ENCODE results near the gene SPINK9.
"Not testable (repeated sequence)": the region's sequence is repeated elsewhere in the genome, so short reads cannot be mapped to it uniquely, and the experiment has no call there.

SPINK9 gene, protein sequence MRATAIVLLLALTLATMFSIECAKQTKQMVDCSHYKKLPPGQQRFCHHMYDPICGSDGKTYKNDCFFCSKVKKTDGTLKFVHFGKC

GRCh38 chr5:148335259-148335658 lies at the start of gene SPINK9:
TSS of gene SPINK9 (plus strand) at chr5:148335559. CDS start at chr5:148335614, 55 bp downstream.
- no peak for DNase-seq

- DNase-seq = no peak
Measured at GRCh38 chr5:148290271-148291195, 44.8 kb upstream of the SPINK9 start.

DNA sequence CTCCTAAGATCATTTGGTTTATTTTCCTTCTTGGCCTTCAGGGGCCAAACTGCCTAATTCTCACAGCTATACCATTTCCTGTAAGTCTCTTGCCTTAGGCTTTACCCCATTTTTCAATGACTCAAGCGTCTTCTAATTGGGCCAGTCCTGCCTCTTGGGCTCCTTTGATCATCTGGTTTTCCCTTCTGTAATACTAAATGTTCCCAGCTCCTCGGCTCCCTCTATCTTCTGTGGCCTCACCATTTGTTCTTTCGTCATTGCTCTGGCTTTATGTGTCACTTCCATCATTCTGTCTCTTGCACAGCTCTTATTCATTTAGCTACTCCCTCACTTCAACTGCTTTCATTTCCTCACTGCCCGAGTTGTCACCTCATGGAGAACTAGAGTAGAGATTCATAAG lies 37.6 kb upstream of the SPINK9 start:
- DNase-seq = no peak

DNA sequence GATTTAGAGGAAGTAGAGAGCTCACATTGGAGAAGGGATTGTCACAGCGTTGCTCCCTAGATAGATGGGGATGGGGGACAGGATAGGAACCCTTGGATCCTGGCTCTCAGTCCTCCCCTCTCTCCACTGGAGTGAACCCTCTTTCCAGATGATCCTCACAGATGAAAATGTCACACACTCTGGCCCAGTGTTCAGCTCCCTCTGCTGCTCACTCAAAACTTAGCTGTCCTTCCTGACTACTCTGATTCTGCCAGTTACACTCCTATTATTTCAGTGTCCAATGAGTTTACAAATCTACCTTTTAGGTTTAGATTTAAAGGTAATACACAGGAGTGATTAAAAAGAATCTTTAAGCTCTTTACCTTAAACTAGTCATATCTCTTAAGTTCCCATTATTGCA lies 28.9 kb upstream of the SPINK9 start:
- no peak for DNase-seq

GRCh38 chr5:148309019-148309418 lies 26.3 kb upstream of the SPINK9 start:
- no peak for DNase-seq

DNA sequence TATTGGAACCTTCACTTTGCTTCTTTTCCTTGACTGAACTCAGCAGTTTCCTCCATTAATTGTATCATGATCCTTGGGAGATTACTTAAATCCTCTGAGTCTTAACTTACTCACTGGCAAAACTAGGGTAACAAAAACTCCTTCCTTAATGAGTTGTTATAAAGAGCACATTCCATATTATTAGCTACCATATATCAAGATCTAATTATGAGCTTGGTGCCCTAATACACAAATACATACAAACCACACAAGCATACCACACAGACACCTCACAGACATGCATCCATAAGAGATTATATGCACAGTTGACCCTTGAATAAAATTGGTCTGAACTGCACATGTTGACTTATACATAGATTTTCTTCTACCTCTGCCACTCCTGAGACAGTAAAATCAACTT lies 25.6 kb upstream of the SPINK9 start:
- DNase-seq = no peak

GRCh38 chr5:148311484-148311883 lies 23.9 kb upstream of the SPINK9 start:
- no peak for DNase-seq

DNA sequence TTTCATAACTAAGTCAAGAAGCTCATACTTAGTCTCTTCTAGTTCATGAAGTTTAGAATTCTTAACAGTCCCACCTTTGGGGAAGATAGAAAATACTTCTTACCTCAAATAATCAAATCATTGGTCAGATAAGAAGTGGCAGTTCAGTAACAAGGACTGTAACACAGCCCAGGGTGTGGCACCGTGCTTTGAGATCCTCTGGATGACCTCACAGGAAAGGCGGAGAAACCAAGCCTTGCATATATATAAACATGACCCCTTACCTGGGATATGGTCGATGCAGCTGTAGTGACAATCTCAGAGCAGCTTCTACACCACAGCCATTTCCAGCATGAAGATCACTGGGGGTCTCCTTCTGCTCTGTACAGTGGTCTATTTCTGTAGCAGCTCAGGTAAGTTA lies 23.2 kb upstream of the SPINK9 start, which contains the start of gene SPINK7:
Gene SPINK7 (plus strand): TSS at position 271 of the 400 bp plus-strand sequence. CDS start 61 bp downstream, at position 332.
- no peak for DNase-seq

DNA sequence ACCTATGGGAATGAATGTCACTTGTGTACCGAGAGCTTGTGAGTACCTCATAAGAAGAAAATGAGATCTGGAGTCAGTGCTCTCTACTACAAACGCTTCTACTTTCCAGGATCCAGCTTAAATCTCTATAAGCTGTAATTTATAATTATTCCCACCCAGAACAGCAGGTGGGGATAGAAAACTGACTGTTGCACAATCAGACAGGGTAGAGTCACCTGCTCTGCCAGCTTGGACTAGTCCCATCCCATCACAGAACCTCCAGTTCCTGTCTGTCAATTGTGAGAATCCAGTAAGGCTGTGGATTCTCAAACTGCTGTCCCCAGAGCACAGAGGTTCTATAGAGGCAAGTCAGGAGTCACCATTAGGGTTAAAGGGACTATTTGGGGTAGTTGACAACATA lies 21.2 kb upstream of the SPINK9 start:
- DNase-seq = no peak

- no peak for DNase-seq
Measured at GRCh38 chr5:148314731-148315130, 20.6 kb upstream of the SPINK9 start.

- DNase-seq = not testable (repeated sequence)
Measured at GRCh38 chr5:148320011-148320963, 15.1 kb upstream of the SPINK9 start.

DNA sequence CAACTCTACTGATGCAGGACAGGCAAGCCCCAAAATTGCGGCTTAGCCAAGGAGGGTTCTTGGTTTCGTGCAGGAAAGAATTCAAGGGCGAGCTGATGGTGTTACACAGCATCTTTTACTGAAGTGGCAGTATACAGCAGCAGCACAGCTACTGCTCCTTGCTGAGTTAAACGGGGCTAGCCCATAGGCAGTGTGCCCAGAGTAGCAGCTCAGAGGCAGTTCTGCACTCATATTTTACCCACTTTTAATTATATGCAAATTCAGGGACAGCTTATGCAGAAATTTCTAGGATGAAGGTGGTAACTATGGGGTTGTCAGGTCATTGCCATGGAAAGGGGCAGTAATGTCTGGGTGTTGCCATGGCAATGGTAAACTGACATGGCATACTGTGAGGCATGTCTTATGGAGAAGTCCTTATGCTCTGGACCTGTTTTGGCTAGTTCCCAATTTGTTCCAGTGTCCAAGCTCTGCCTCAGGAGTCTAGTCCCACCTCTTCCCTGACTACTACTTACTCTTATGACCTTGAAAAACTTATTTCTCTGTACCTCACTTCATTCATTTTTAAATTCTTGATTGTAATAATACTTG lies 2.0 kb upstream of the SPINK9 start:
- DNase-seq = no peak

GRCh38 chr5:148336704-148337435 lies 1.5 kb downstream of the SPINK9 start:
- no peak for DNase-seq

GRCh38 chr5:148342371-148343045 lies 7.1 kb downstream of the SPINK9 start:
- DNase-seq = no peak

DNA sequence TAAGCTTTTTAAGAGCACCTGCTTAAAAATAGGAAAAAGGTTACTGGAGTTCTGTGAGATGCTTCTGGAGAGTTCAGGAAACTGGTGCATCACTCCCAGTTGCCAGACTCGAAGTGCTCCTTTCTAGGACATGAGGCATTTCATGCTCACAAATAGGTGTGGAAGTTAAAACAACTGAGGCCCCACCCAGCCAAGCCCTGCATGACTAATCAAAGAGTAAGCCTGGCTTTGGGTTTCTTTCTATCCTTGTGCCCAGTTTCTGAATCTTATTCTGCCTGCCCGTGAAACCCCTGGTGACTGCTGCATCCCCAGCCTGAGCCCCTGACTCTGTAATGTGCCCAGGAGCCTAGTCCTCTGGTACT lies 7.7 kb downstream of the SPINK9 start:
- DNase-seq = no peak

GRCh38 chr5:148343603-148344487 lies 8.5 kb downstream of the SPINK9 start:
- DNase-seq = no peak

DNA sequence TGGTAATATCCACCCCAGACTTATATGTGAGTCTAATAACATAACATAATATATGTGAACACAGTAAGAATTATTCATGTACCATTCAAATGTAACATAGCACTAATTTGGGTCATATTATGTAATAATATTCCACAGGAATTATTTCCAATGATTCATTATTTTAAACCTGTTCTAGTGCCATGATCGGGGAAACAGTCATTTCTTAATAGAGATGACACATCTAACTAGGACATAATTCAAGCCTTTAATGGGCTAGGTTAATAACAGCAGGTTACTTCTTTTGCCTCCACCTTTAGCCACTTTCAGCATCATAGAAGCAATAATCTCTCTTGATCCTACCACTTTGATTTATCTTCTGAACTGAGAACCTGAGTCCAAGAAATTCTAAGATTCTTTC lies 12.3 kb downstream of the SPINK9 start:
- no peak for DNase-seq

DNA sequence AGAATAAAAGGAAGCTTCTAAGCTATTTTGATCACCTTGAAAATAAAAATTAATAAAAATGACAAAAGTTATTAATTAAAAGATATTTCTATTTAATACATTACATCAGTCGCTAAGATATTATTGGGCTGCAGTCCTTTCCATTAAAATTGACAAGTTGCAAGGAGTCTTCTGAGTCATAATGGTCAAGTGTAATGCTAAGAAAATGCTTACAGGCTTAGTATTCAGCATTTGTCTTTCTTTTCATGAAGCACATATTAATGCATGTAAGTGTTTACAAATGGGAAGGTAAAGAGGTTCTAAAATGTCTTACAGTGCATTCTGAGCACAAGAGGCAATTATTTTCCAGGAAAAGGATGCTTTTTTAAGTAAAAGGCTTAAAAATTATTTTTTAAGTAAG lies 17.3 kb downstream of the SPINK9 start:
- DNase-seq = no peak

GRCh38 chr5:148353634-148354033 lies 18.3 kb downstream of the SPINK9 start:
- no peak for DNase-seq

GRCh38 chr5:148364343-148364742 lies 29.0 kb downstream of the SPINK9 start:
- DNase-seq = no peak

GRCh38 chr5:148368299-148368698 lies 32.9 kb downstream of the SPINK9 start:
- no peak for DNase-seq

All from 8988T (cell line).